Progenitor cell of endocrine pancreas (in vitro differentiated cells): ENCODE results near the gene DIP2A. TPM values are rescaled to one million over a fixed set of nuclear protein-coding genes. Genes with fewer than 3 reads are reported as not detected.

Source experiments
- DNase-seq: peaks from one replicate; pipeline ENCODE4 v3.0.0; 2021; ENCODE audit warnings: low spot score; ENCODE audit not compliant: unreplicated experiment
- H3K27ac Mint-ChIP-seq: 2 replicates; pipeline ENCODE4 v1.8.0; 2021; ENCODE audit warnings: mild to moderate bottlenecking, moderate library complexity, mixed read lengths
- H3K27me3 Mint-ChIP-seq: 2 replicates; pipeline ENCODE4 v1.8.0; 2021; ENCODE audit warnings: mixed read lengths
- H3K36me3 Mint-ChIP-seq: 2 replicates; pipeline ENCODE4 v1.8.0; 2022; ENCODE audit warnings: mixed read lengths; ENCODE audit not compliant: insufficient read depth
- H3K4me1 Mint-ChIP-seq: 2 replicates; pipeline ENCODE4 v1.8.0; 2021; ENCODE audit warnings: low read depth, mixed read lengths
- H3K4me3 Mint-ChIP-seq: 2 replicates; pipeline ENCODE4 v1.8.0; 2021; ENCODE audit warnings: low read depth, mild to moderate bottlenecking, moderate library complexity, mixed read lengths
- H3K9me3 Mint-ChIP-seq: 2 replicates; pipeline ENCODE4 v1.8.0; 2021; ENCODE audit warnings: low read depth, mixed read lengths
- CTCF ChIP-seq: fragments of 200-600 bp; sonication (generic); IDR thresholded peaks from one replicate; pipeline ENCODE4 v1.5.0; 2021; ENCODE audit warnings: antibody characterized with exemption, mild to moderate bottlenecking; ENCODE audit not compliant: unreplicated experiment
- total RNA-seq: library from RNA; stranded (reverse); gene quantifications from 2 replicates; pipeline ENCODE4 v1.2.1, GENCODE V29; 2021

Gene DIP2A
- total RNA-seq, 1 donor from 2014 or later: 70.2 TPM

- no peaks in the 10 kb centered on the region for H3K9me3 Mint-ChIP-seq
These were observed 40.3 kb upstream of the DIP2A start for GRCh38 chr21:46418265-46418946.

GRCh38 chr21:46420241-46421190 is 38.2 kb upstream of the DIP2A start:
- Mint-ChIP-seq H3K9me3 (no peaks in the 10 kb centered on the region), H3K27ac (peak overlapping the region; percentile 4), H3K4me3 (no peak overlapping the region), H3K27me3 (no peaks in the 10 kb centered on the region), H3K4me1 (no peaks in the 10 kb centered on the region), H3K36me3 (peaks cover 8% of the 10 kb centered on the region)
- DNase-seq: no peak
- TF ChIP-seq CTCF: no peak

More at GRCh38 chr21:46418265-46418946, 40.3 kb upstream of the DIP2A start:
- no peak overlapping the region for H3K27ac Mint-ChIP-seq
- H3K36me3 Mint-ChIP-seq: peaks cover 8% of the 10 kb centered on the region
- DNase-seq: no peak
- no peaks in the 10 kb centered on the region for H3K4me1 Mint-ChIP-seq
- H3K4me3 Mint-ChIP-seq: no peak overlapping the region
- no peaks in the 10 kb centered on the region for H3K27me3 Mint-ChIP-seq
- no peak for TF ChIP-seq CTCF

GRCh38 chr21:46421191-46421750 is 37.4 kb upstream of the DIP2A start:
- Mint-ChIP-seq H3K36me3 (peaks cover 8% of the 10 kb centered on the region), H3K27me3 (no peaks in the 10 kb centered on the region), H3K4me3 (no peak overlapping the region), H3K9me3 (no peaks in the 10 kb centered on the region), H3K27ac (no peak overlapping the region), H3K4me1 (no peaks in the 10 kb centered on the region)
- TF ChIP-seq CTCF: no peak
- DNase-seq: no peak

GRCh38 chr21:46421756-46422555 is 36.7 kb upstream of the DIP2A start:
- Mint-ChIP-seq H3K27me3 (no peaks in the 10 kb centered on the region), H3K4me1 (no peaks in the 10 kb centered on the region), H3K36me3 (peaks cover 8% of the 10 kb centered on the region), H3K9me3 (no peaks in the 10 kb centered on the region), H3K27ac (no peak overlapping the region), H3K4me3 (no peak overlapping the region)
- TF ChIP-seq CTCF: no peak
- no peak for DNase-seq
